Upper lobe of right lung (tissue), 1 donor: ENCODE measurements around the gene ZNF107. TPM values are rescaled to one million over a fixed set of nuclear protein-coding genes. Genes with fewer than 3 reads are reported as not detected.
"Not testable (repeated sequence)": the region's sequence is repeated elsewhere in the genome, so short reads cannot be mapped to it uniquely, and the experiment has no call there.

Source experiments
- ATAC-seq: fragments of 200-7000 bp; cut with Tn5 transposase; one replicate; pipeline ENCODE4 v1.9.1; 2020; ENCODE audit warnings: mild to moderate bottlenecking, moderate library complexity
- DNase-seq: peaks from one replicate; pipeline ENCODE4 v3.0.0-alpha.2; 2020
- H3K27ac ChIP-seq: fragments of 200-600 bp; one replicate; pipeline ENCODE4 v1.8.0; 2022
- H3K27me3 ChIP-seq: fragments of 200-600 bp; one replicate; pipeline ENCODE4 v1.8.0; 2022; ENCODE audit warnings: mild to moderate bottlenecking
- H3K36me3 ChIP-seq: fragments of 200-600 bp; one replicate; pipeline ENCODE4 v1.8.0; 2022
- H3K4me1 ChIP-seq: fragments of 200-600 bp; one replicate; pipeline ENCODE4 v1.8.0; 2022
- H3K4me3 ChIP-seq: fragments of 200-600 bp; one replicate; pipeline ENCODE4 v1.8.0; 2022; ENCODE audit warnings: mild to moderate bottlenecking
- H3K9me3 ChIP-seq: fragments of 200-600 bp; one replicate; pipeline ENCODE4 v1.8.0; 2022
- CTCF ChIP-seq: fragments of 200-600 bp; IDR thresholded peaks from one replicate; pipeline ENCODE4 v1.8.0; 2022; ENCODE audit warnings: antibody characterized with exemption
- intact Hi-C: fragments of 100-400 bp; cut with DNase I; formaldehyde crosslinking; loops from one replicate; pipeline ENCODE4 v1.11.0; 2022
- total RNA-seq: library from RNA; stranded (reverse); fragmentation: NEBNext Ultra II Directional; extraction: Animal tissue kit (Norgen Biotek cat#: 25700); gene quantifications from one replicate; pipeline ENCODE4 v1.2.1, GENCODE V29; 2021
- donor health status: DM: no; HTN: yes; CAD: no; lungs with severe emphysema.

The ZNF107 gene
- total RNA-seq, 1 donor from 2014 or later, result 3.4 TPM

- intact Hi-C loops, result no loop called here
- no peaks in the 10 kb centered on the region for H3K27me3 ChIP-seq
- no peaks in the 10 kb centered on the region for H3K9me3 ChIP-seq
- no peak for ATAC-seq
- H3K4me1 ChIP-seq, result no peaks in the 10 kb centered on the region
- no peaks in the 10 kb centered on the region for H3K36me3 ChIP-seq
- no peak for TF ChIP-seq CTCF
- H3K4me3 ChIP-seq, result no peak overlapping the region
- DNase-seq, result no peak
- H3K27ac ChIP-seq, result no peak overlapping the region
These were observed 14.2 kb upstream of the ZNF107 start for GRCh38 chr7:64651632-64652165.

- ATAC-seq (no peak), DNase-seq (no peak)
- H3K9me3 ChIP-seq, result no peaks in the 10 kb centered on the region
- no peak overlapping the region for H3K4me3 ChIP-seq
- TF ChIP-seq CTCF, result no peak
- no peaks in the 10 kb centered on the region for H3K36me3 ChIP-seq
- no peak overlapping the region for H3K27ac ChIP-seq
- intact Hi-C loops, result no loop called here
- no peaks in the 10 kb centered on the region for H3K27me3 ChIP-seq
- H3K4me1 ChIP-seq, result no peaks in the 10 kb centered on the region
These were observed 12.1 kb upstream of the ZNF107 start for GRCh38 chr7:64653721-64654401.

GRCh38 chr7:64654796-64655548 is 11.0 kb upstream of the ZNF107 start:
- Histone ChIP-seq H3K27me3 (no peaks in the 10 kb centered on the region), H3K9me3 (no peaks in the 10 kb centered on the region), H3K4me1 (no peaks in the 10 kb centered on the region), H3K4me3 (no peak overlapping the region), H3K27ac (no peak overlapping the region), H3K36me3 (no peaks in the 10 kb centered on the region)
- no peak for ATAC-seq
- intact Hi-C loops, result no loop called here
- no peak for TF ChIP-seq CTCF
- no peak for DNase-seq

DNA sequence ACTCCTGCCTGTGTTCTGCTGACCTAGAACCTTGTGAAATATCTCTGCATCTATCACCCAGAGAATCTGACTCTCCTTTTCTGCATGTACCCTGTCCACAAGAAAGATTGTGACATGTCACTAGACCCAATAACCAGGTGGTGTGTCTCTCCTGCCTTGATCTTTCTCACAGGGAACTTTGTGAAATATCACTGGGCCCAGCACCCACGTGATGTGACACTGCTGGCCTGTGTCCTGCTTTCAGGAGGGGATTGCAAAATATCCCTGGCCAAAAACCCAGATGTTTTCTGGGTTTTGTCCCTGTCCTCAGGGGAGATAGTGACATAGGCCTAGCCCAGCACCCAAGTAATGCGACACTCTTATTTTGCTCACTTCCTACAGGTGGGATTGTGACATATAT is 10.1 kb upstream of the ZNF107 start:
- ATAC-seq, result no peak
- no peak for DNase-seq
- H3K9me3 ChIP-seq, result no peaks in the 10 kb centered on the region
- no peak for TF ChIP-seq CTCF
- no peak overlapping the region for H3K27ac ChIP-seq
- intact Hi-C loops, result no loop called here
- H3K36me3 ChIP-seq, result no peaks in the 10 kb centered on the region
- H3K4me1 ChIP-seq, result no peaks in the 10 kb centered on the region
- H3K27me3 ChIP-seq, result no peaks in the 10 kb centered on the region
- H3K4me3 ChIP-seq, result no peak overlapping the region

GRCh38 chr7:64656489-64656888 is 9.4 kb upstream of the ZNF107 start:
- no peak for TF ChIP-seq CTCF
- no peaks in the 10 kb centered on the region for H3K4me1 ChIP-seq
- H3K27ac ChIP-seq, result no peak overlapping the region
- H3K36me3 ChIP-seq, result no peaks in the 10 kb centered on the region
- H3K9me3 ChIP-seq, result no peaks in the 10 kb centered on the region
- no peaks in the 10 kb centered on the region for H3K27me3 ChIP-seq
- H3K4me3 ChIP-seq, result no peak overlapping the region
- DNase-seq, result no peak
- intact Hi-C loops, result no loop called here
- no peak for ATAC-seq

- H3K9me3 ChIP-seq, H3K27ac ChIP-seq, DNase-seq, H3K36me3 ChIP-seq, intact Hi-C loops, H3K4me3 ChIP-seq, H3K4me1 ChIP-seq, ATAC-seq, H3K27me3 ChIP-seq: not testable (repeated sequence)
These were observed 3.8 kb upstream of the ZNF107 start for GRCh38 chr7:64662091-64662490.
